ENCODE measurements around the gene NDRG4. TPM values are rescaled to one million over a fixed set of nuclear protein-coding genes. Genes with fewer than 3 reads are reported as not detected.

The NDRG4 gene
- total and polyA plus RNA-seq, 2 of the 13 experiments (the other 11 are each of a cell fraction or from before 2014, with no cell fraction given) = 1.7 to 2.7 TPM

DNA sequence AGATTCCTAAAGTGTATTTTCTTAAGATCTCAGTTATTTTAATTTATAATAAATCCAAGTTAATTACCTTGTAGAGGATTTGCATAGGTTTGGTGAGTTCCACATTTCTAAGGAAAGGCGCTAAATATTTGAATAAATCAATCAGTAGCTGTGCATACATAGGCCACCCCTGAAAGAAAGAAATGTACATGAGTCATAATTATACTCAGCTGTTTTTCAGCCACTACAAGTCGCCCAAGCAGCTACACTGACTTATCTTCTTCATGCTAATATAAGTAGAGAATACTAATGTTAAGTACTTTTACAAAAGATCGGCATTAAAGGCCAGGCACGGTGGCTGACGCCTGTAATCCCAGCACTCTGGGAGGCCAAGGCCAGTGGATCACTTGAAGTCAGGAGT, 30.2 kb downstream of the NDRG4 start (continued):
- TF ChIP-seq KMT2B (CRISPR knock-in tag; IDR thresholded peaks at IDR 0.05) (no peak), EED (CRISPR knock-in tag; IDR thresholded peaks at IDR 0.05) (no peak), ZNF556 (CRISPR knock-in tag; IDR thresholded peaks at IDR 0.05; ENCODE audit: borderline replicate concordance) (no peak)

DNA sequence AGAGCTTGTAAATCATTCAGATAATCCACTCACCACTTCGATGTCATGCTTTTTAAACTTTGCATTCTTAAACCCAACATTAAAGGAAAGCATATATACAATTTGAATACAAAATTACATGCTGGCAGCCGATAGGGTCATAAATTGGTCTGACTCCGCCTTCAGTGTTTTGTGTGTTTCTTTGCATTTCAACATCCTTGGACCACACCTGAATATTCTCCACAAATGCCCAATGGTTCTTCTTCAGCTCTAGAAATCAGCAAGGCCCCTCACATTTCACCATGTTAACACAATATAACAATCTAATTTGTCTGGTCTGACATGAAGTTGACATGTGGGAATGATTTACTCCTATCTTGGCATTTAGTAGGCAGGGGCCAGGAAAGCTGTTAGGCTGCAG, 32.5 kb downstream of the NDRG4 start:
- Histone ChIP-seq H4K20me1 (ENCODE audit: insufficient read depth, low read length) (no peaks in the 10 kb centered on the region), H3K4me1 (ENCODE audit: insufficient read depth, low read length) (no peaks in the 10 kb centered on the region), H3K4me2 (ENCODE audit: low read depth, low read length) (no peak overlapping the region), H3K27ac (ENCODE audit: extremely low read length, insufficient read depth, low read length) (no peak overlapping the region), H3K27me3 (ENCODE audit: control insufficient read depth in 1 of 2, insufficient read depth in 2 of 2, low read length in 2 of 2) (no peaks in the 10 kb centered on the region), H3K79me2 (ENCODE audit: insufficient read depth, low read length) (no peaks in the 10 kb centered on the region), H3K36me3 (replicated peaks in 1 of 2; ENCODE audit: control insufficient read depth in 1 of 2, insufficient read depth in 2 of 2, low read length in 2 of 2) (peaks cover 38 to 93% of the 10 kb centered on the region in 2 experiments), H3K9me3 (ENCODE audit: low read length) (no peaks in the 10 kb centered on the region), H3K4me3 (replicated peaks in 1 of 3; ENCODE audit: insufficient read depth in 1 of 3, low read depth in 2 of 3, low read length in 3 of 3) (no peak overlapping the region), H2AFZ (ENCODE audit: low read length) (no peak overlapping the region), H3K9ac (ENCODE audit: insufficient read depth, low read depth, low read length) (no peak overlapping the region)
- DNase-seq (ENCODE audit: low spot score) = no peak
- no peak for FAIRE-seq
- TF ChIP-seq ZNF530 (CRISPR knock-in tag; IDR thresholded peaks at IDR 0.05; ENCODE audit: low read depth) (no peak), MYNN (CRISPR knock-in tag; IDR thresholded peaks at IDR 0.05; ENCODE audit: low read depth) (no peak), SIN3A (IDR thresholded peaks at IDR 0.05; ENCODE audit: borderline replicate concordance, low read depth, low read length) (no peak), SIN3B (IDR thresholded peaks at IDR 0.05; ENCODE audit: low read length) (no peak), ZNF101 (CRISPR knock-in tag; IDR thresholded peaks at IDR 0.05; ENCODE audit: borderline replicate concordance, low read depth) (no peak), PAWR (CRISPR knock-in tag; IDR thresholded peaks at IDR 0.05; ENCODE audit: borderline replicate concordance) (no peak), ZFX (CRISPR knock-in tag; IDR thresholded peaks at IDR 0.05; ENCODE audit: low read depth) (no peak), MAFF (IDR thresholded peaks at IDR 0.05; ENCODE audit: low read depth, low read length) (no peak), ZNF562 (CRISPR knock-in tag; IDR thresholded peaks at IDR 0.05; ENCODE audit: borderline replicate concordance) (no peak)
- TF ChIP-seq, protein P1, sequence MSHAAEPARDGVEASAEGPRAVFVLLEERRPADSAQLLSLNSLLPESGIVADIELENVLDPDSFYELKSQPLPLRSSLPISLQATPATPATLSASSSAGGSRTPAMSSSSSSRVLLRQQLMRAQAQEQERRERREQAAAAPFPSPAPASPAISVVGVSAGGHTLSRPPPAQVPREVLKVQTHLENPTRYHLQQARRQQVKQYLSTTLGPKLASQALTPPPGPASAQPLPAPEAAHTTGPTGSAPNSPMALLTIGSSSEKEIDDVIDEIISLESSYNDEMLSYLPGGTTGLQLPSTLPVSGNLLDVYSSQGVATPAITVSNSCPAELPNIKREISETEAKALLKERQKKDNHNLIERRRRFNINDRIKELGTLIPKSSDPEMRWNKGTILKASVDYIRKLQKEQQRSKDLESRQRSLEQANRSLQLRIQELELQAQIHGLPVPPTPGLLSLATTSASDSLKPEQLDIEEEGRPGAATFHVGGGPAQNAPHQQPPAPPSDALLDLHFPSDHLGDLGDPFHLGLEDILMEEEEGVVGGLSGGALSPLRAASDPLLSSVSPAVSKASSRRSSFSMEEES (CRISPR knock-in tag; IDR thresholded peaks at IDR 0.05) = no peak
- POLR2A ChIA-PET = no interaction called here
- in situ Hi-C loops (cut with HindIII; ENCODE audit: extremely low pct_ligation_motif_present, low pct_unique_long_range_greater_than_20kb) (loop anchor here (5.0 kb wide), 1 partner anchor 35 kb away; no protein-coding TSS in a partner anchor), intact Hi-C loops (cut with micrococcal nuclease; ENCODE audit: unreplicated experiment) (no loop called here)
- WGBS (ENCODE audit: low lambda C conversion rate) = 88% methylated on average over 3 of the region's 3 CpGs
- CTCF ChIA-PET (ENCODE audit: low intra/inter-chr PET ratio, low total read pairs) = no interaction called here
- no peak for ATAC-seq
- no TSS peak for BruUV-seq (replicated peaks)
